Large intestine (tissue), 3 donors: ENCODE results near the gene ARMC7. TPM values are rescaled to one million over a fixed set of nuclear protein-coding genes. Genes with fewer than 3 reads are reported as not detected.

Experiments used
- DNase-seq, 2 donors: peaks; one replicate each; pipeline versions ENCODE4 v3.0.0 to v3.0.0-alpha.2; 2013
- H3K27ac ChIP-seq: one replicate; pipeline ENCODE4 v1.5.1; 2013; ENCODE audit warnings: low read length
- H3K27me3 ChIP-seq: 2 replicates; pipeline ENCODE4 v1.6.1; 2013; ENCODE audit warnings: low read length; ENCODE audit not compliant: control insufficient read depth, insufficient read depth
- H3K36me3 ChIP-seq: 2 replicates; pipeline ENCODE4 v1.6.1; 2013; ENCODE audit warnings: low read length; ENCODE audit not compliant: control insufficient read depth, insufficient read depth
- H3K4me1 ChIP-seq: one replicate; pipeline ENCODE4 v1.6.1; 2013; ENCODE audit warnings: low read length; ENCODE audit not compliant: control insufficient read depth, insufficient read depth
- H3K4me3 ChIP-seq: one replicate; pipeline ENCODE4 v1.5.1; 2013; ENCODE audit warnings: low read length
- H3K9me3 ChIP-seq: one replicate; pipeline ENCODE4 v1.6.1; 2013; ENCODE audit warnings: mild to moderate bottlenecking, low read depth, low read length, moderate library complexity; ENCODE audit not compliant: control insufficient read depth
- WGBS: methylation state at CpG from one replicate; pipeline ENCODE4 v1.1.5; 2013; ENCODE audit warnings: low lambda C conversion rate; ENCODE audit not compliant: insufficient coverage; 5-methylcytosine and 5-hydroxymethylcytosine counted together
- polyA plus RNA-seq: library from polyadenylated mRNA; unstranded; fragments of 120-200 nt; gene quantifications from one replicate; pipeline ENCODE4 v1.2.1, GENCODE V29; 2013

ARMC7 gene
- polyA plus RNA-seq, 1 donor = 9.3 TPM

GRCh38 chr17:75138519-75138918, 28.8 kb downstream of the ARMC7 start:
- Histone ChIP-seq H3K36me3 (peaks cover 39% of the 10 kb centered on the region), H3K4me3 (no peak overlapping the region), H3K4me1 (no peaks in the 10 kb centered on the region), H3K27me3 (no peaks in the 10 kb centered on the region), H3K27ac (no peak overlapping the region), H3K9me3 (no peaks in the 10 kb centered on the region)
- no CpG with 5 or more reads among the region's 5 CpGs for WGBS
- DNase-seq = no peak

GRCh38 chr17:75142236-75142971, 32.6 kb downstream of the ARMC7 start:
- Histone ChIP-seq H3K4me1 (peaks cover 1% of the 10 kb centered on the region), H3K9me3 (no peaks in the 10 kb centered on the region), H3K4me3 (no peak overlapping the region), H3K27ac (no peak overlapping the region), H3K27me3 (no peaks in the 10 kb centered on the region), H3K36me3 (peaks cover 69% of the 10 kb centered on the region)
- DNase-seq = no peak
- 100% methylated on average over 1 of the region's 13 CpGs for WGBS

GRCh38 chr17:75144816-75145512, 35.2 kb downstream of the ARMC7 start:
- Histone ChIP-seq H3K4me1 (peaks cover 12% of the 10 kb centered on the region), H3K27me3 (no peaks in the 10 kb centered on the region), H3K4me3 (no peak overlapping the region), H3K27ac (no peak overlapping the region), H3K9me3 (no peaks in the 10 kb centered on the region), H3K36me3 (peaks cover 65% of the 10 kb centered on the region)
- WGBS = 100% methylated on average over 1 of the region's 11 CpGs
- no peak for DNase-seq

- H3K36me3 ChIP-seq = peaks cover 53% of the 10 kb centered on the region
Observed at GRCh38 chr17:75146592-75146991, 36.8 kb downstream of the ARMC7 start.

GRCh38 chr17:75147878-75148546, 38.2 kb downstream of the ARMC7 start:
- Histone ChIP-seq H3K27ac (peak overlapping the region; percentile 72), H3K4me3 (no peak overlapping the region), H3K4me1 (peaks cover 20% of the 10 kb centered on the region), H3K27me3 (no peaks in the 10 kb centered on the region), H3K9me3 (no peaks in the 10 kb centered on the region), H3K36me3 (peaks cover 43% of the 10 kb centered on the region)
- no CpG with 5 or more reads among the region's 6 CpGs for WGBS
- DNase-seq = peak; percentile 48 to 78

More at GRCh38 chr17:75146592-75146991, 36.8 kb downstream of the ARMC7 start:
- WGBS = no CpG with 5 or more reads among the region's 3 CpGs
- Histone ChIP-seq H3K27me3 (no peaks in the 10 kb centered on the region), H3K4me3 (no peak overlapping the region), H3K4me1 (peaks cover 12% of the 10 kb centered on the region), H3K27ac (no peak overlapping the region), H3K9me3 (no peaks in the 10 kb centered on the region)
- DNase-seq = no peak

- WGBS = 89% methylated on average over 1 of the region's 6 CpGs
Observed at GRCh38 chr17:75151930-75152329, 42.2 kb downstream of the ARMC7 start.

GRCh38 chr17:75152523-75152921, 42.8 kb downstream of the ARMC7 start:
- 34% methylated on average over 4 of the region's 6 CpGs for WGBS
- Histone ChIP-seq H3K4me1 (peaks cover 18% of the 10 kb centered on the region), H3K27ac (peak overlapping the region; percentile 69), H3K27me3 (no peaks in the 10 kb centered on the region), H3K9me3 (no peaks in the 10 kb centered on the region), H3K36me3 (peaks cover 3% of the 10 kb centered on the region), H3K4me3 (peak overlapping the region; percentile 96)
- no peak for DNase-seq

More at GRCh38 chr17:75151930-75152329, 42.2 kb downstream of the ARMC7 start:
- DNase-seq = peak in 1 of 2 donors; percentile 14
- H3K27ac ChIP-seq = peak overlapping the region; percentile 69
- no peaks in the 10 kb centered on the region for H3K27me3 ChIP-seq
- no peaks in the 10 kb centered on the region for H3K9me3 ChIP-seq
- H3K4me1 ChIP-seq = peaks cover 21% of the 10 kb centered on the region
- H3K36me3 ChIP-seq = peaks cover 8% of the 10 kb centered on the region
- H3K4me3 ChIP-seq = no peak overlapping the region

GRCh38 chr17:75152922-75153779, 43.4 kb downstream of the ARMC7 start:
- Histone ChIP-seq H3K27ac (peak overlapping the region; percentile 69), H3K36me3 (peaks cover 2% of the 10 kb centered on the region), H3K27me3 (no peaks in the 10 kb centered on the region), H3K4me1 (peaks cover 13% of the 10 kb centered on the region), H3K9me3 (no peaks in the 10 kb centered on the region), H3K4me3 (peak overlapping the region; percentile 96)
- WGBS = no CpG with 5 or more reads among the region's 28 CpGs
- peak; percentile 57 to 80 for DNase-seq

- Histone ChIP-seq H3K9me3 (no peaks in the 10 kb centered on the region), H3K4me3 (peak overlapping the region; percentile 96), H3K27me3 (no peaks in the 10 kb centered on the region), H3K36me3 (no peaks in the 10 kb centered on the region), H3K27ac (peak overlapping the region; percentile 69), H3K4me1 (peaks cover 8% of the 10 kb centered on the region)
- WGBS = no CpG with 5 or more reads among the region's 35 CpGs
- DNase-seq = peak; percentile 17 to 67
Observed at GRCh38 chr17:75153780-75154194, 44.0 kb downstream of the ARMC7 start.
